H1 (cell line): ENCODE measurements around the gene PLCL2.

ENCODE experiments used
- BACH1 ChIP-seq: IDR thresholded peaks from 2 replicates; pipeline ENCODE4 v1.6.1; 2012; ENCODE audit warnings: low read length, improper control_type of control experiment
- CHD2 ChIP-seq: IDR thresholded peaks from 2 replicates; pipeline ENCODE4 v1.6.1; 2012; ENCODE audit warnings: low read length, improper control_type of control experiment
- KDM4A ChIP-seq: IDR thresholded peaks from one replicate; pipeline ENCODE4 v1.7.1; 2012; ENCODE audit warnings: low read depth, mild to moderate bottlenecking, moderate library complexity, low read length, inconsistent platforms; ENCODE audit not compliant: severe bottlenecking
- POLR2A ChIP-seq, 2 experiments: IDR thresholded peaks; 1 replicate in 1 of 2; 2 replicates in 1 of 2; pipeline ENCODE4 v1.6.1; 2011; ENCODE audit warnings: low read depth in 2 of 2, low read length in 2 of 2, mild to moderate bottlenecking in 2 of 2; ENCODE audit errors: control extremely low read depth in 1 of 2
- POLR2AphosphoS5 ChIP-seq: IDR thresholded peaks from 2 replicates; pipeline ENCODE4 v1.6.1; 2011; ENCODE audit warnings: low read depth, low read length
- POU5F1 ChIP-seq: IDR thresholded peaks from 2 replicates; pipeline ENCODE4 v1.6.1; 2011; ENCODE audit warnings: low read depth, mild to moderate bottlenecking, low read length, moderate library complexity
- TAF1 ChIP-seq: IDR thresholded peaks from 2 replicates; pipeline ENCODE4 v1.6.1; 2011; ENCODE audit warnings: mild to moderate bottlenecking, low read depth, low read length
- TEAD4 ChIP-seq: IDR thresholded peaks from 2 replicates; pipeline ENCODE4 v1.6.1; 2012; ENCODE audit warnings: low read depth, low read length, inconsistent platforms, mixed read lengths
- YY1 ChIP-seq: IDR thresholded peaks from 2 replicates; pipeline ENCODE4 v1.6.1; 2011; ENCODE audit warnings: low read depth, mild to moderate bottlenecking, low read length
- ZNF274 ChIP-seq: IDR thresholded peaks from 2 replicates; pipeline ENCODE4 v1.7.0; 2012; ENCODE audit warnings: low read length, borderline replicate concordance; ENCODE audit errors: extremely low read depth
- TF ChIP-seq, protein P1 (sequence below): IDR thresholded peaks from 2 replicates; pipeline ENCODE4 v1.6.1; 2011; ENCODE audit warnings: low read depth, mild to moderate bottlenecking, low read length; ENCODE audit not compliant: insufficient read depth
- TF ChIP-seq, protein P2 (sequence below), 3 experiments: IDR thresholded peaks; 1 replicate in 2 of 3; 2 replicates in 1 of 3; pipeline versions ENCODE4 v1.5.1 to v1.6.1; 2011; ENCODE audit warnings: low read length in 3 of 3, mild to moderate bottlenecking in 3 of 3, inconsistent platforms in 2 of 3, low read depth in 1 of 3, moderate library complexity in 1 of 3; ENCODE audit not compliant: insufficient read depth in 1 of 3; ENCODE audit errors: control extremely low read depth in 1 of 3
- TF ChIP-seq, protein P3 (sequence below): IDR thresholded peaks from 2 replicates; pipeline ENCODE4 v1.6.1; 2011; ENCODE audit warnings: low read length, improper control_type of control experiment

DNA sequence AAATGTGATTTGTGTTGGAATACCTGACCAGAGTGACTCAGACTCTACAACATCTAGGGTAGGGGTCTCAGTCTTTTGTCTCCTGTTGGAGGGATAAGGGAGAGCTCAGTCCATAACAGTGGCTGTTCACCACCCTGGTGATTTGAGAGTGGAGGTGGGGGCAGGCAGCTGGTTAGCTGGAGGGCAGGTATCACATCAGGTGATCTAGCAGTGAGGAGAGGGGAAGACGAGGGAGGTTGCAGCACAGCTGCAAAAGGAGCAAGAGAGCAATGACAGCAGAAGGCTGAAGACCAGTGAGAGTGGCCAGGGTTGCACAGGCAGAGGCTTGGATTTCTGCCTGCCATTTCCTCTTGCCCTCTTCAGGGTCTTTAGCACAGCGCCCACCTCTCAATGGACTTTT is 38.4 kb downstream of the PLCL2 start:
- TF ChIP-seq KDM4A (no peak), TAF1 (no peak), BACH1 (no peak), POU5F1 (no peak), ZNF274 (no peak), TEAD4 (no peak), POLR2A (IDR thresholded peaks at IDR 0.05; ENCODE audit: control extremely low read depth in 1 of 2, low read depth in 2 of 2, low read length in 2 of 2) (no peak), POLR2AphosphoS5 (no peak), YY1 (no peak), CHD2 (no peak)
- TF ChIP-seq, protein P1, sequence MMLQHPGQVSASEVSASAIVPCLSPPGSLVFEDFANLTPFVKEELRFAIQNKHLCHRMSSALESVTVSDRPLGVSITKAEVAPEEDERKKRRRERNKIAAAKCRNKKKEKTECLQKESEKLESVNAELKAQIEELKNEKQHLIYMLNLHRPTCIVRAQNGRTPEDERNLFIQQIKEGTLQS = no peak
- TF ChIP-seq, protein P2, sequence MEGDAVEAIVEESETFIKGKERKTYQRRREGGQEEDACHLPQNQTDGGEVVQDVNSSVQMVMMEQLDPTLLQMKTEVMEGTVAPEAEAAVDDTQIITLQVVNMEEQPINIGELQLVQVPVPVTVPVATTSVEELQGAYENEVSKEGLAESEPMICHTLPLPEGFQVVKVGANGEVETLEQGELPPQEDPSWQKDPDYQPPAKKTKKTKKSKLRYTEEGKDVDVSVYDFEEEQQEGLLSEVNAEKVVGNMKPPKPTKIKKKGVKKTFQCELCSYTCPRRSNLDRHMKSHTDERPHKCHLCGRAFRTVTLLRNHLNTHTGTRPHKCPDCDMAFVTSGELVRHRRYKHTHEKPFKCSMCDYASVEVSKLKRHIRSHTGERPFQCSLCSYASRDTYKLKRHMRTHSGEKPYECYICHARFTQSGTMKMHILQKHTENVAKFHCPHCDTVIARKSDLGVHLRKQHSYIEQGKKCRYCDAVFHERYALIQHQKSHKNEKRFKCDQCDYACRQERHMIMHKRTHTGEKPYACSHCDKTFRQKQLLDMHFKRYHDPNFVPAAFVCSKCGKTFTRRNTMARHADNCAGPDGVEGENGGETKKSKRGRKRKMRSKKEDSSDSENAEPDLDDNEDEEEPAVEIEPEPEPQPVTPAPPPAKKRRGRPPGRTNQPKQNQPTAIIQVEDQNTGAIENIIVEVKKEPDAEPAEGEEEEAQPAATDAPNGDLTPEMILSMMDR (IDR thresholded peaks at IDR 0.05; ENCODE audit: control extremely low read depth in 1 of 3, insufficient read depth in 1 of 3, low read depth in 1 of 3, low read length in 3 of 3) = no peak
- TF ChIP-seq, protein P3, sequence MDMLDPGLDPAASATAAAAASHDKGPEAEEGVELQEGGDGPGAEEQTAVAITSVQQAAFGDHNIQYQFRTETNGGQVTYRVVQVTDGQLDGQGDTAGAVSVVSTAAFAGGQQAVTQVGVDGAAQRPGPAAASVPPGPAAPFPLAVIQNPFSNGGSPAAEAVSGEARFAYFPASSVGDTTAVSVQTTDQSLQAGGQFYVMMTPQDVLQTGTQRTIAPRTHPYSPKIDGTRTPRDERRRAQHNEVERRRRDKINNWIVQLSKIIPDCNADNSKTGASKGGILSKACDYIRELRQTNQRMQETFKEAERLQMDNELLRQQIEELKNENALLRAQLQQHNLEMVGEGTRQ = no peak
